Glomerular visceral epithelial cell (primary cell): Measurements from ENCODE around the gene MAGOH.
A peak's percentile ranks its signal among the peaks of the same experiment; 100 is the strongest.
"Not testable (repeated sequence)": the region's sequence is repeated elsewhere in the genome, so short reads cannot be mapped to it uniquely, and the experiment has no call there.

Source experiments
- DNase-seq: peaks from one replicate; pipeline ENCODE4 v3.0.0-alpha.2; 2016; ENCODE audit errors: extremely low spot score

Gene MAGOH

DNA sequence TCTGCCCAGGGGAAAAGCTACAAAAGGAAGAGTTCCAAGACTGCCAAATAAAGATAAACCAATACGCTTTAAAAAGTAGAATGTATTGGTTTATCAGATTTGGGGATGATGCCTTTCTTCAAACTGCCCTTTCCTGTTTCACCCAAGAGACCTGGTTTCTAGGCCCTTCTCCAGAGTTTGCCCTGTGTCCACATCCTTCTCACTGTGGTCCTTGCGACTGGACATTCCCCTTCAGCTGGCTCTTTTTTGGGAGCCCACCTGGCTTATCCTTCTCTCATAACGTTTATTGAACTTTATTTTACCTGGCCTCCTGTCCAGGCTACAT lies 17.4 kb downstream of the MAGOH start:
- DNase-seq: no peak

DNA sequence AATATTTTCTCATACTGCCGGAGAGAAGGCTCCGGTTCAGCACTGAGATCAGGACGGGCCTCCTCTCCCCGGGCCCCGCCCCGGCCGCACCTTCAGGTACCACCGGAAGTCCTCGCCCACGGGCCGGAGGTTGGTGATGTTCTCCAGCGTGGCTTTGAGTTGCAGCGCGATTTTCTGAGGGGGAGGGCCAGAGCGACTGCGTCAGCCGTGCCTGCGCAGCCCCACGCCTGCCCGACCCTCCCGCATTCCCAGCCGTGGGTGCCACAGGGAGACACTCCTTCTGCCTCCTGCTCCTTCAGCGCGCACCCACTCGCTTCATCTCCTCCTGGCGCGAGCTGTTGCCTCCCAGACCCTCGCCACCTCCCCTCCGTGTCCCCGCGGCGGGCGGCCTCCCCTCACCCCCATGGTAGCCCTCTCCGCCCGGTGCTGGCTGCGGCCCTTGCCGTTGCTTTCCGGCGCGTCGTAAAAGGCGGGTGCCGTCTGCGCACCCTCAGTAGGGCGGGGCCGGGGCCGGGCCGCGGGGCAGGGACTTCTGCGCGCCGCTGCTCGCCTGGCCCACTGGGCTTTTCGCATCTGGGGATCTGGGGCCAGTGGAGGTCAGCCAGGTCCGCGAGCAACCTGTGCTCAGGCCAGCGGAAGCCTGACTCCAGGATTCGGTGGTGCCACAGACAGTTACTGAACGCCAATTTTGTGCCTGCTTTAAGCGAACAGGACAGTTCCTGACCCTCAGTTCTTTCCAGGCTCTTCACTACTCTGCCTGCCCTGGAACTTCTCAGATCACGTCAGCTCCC lies 18.0 kb downstream of the MAGOH start, which contains the start of gene CZIB:
Gene CZIB, minus strand, starts transcription at position 464 of the 791 bp plus-strand sequence. Its CDS starts 59 bp downstream, at position 405.
- peak; percentile 92 for DNase-seq

DNA sequence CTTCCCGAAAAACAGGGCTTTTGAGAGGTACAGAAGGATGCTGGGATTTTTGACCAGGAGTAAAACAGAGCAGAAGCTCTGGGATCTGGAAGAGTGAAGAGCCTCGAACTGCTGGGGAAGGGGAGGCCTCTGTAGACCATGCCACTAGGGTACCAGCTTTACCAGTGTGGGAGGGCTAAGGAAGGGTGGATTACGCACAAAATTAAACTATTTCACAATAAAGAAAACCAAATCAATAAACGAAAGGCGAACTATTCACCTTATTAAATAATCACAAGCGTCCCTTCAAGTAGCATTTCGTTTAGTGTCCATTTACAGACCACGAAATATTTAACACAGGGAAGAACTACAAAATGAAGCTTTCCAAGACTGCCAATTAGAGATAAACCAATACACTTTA lies 18.6 kb downstream of the MAGOH start:
- no peak for DNase-seq

DNA sequence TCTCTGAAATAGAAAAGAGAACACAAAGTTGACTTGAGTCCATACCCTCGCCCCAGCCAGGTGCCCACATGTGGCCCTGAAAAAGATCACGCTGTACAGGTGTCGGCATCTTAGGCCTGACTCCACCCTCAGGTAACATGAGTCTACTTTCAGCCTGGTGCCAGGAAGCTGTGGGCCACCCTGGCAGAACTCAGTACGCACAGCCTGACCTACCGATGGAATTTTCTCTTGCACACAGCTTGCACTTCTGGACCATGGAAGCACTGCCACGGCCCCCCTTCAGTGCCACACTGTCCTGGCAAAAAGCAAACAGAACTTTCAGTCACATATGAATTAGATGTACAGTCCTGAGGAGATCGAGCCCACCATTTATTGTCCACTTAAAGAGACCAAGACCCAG lies 20.1 kb downstream of the MAGOH start:
- no peak for DNase-seq

DNA sequence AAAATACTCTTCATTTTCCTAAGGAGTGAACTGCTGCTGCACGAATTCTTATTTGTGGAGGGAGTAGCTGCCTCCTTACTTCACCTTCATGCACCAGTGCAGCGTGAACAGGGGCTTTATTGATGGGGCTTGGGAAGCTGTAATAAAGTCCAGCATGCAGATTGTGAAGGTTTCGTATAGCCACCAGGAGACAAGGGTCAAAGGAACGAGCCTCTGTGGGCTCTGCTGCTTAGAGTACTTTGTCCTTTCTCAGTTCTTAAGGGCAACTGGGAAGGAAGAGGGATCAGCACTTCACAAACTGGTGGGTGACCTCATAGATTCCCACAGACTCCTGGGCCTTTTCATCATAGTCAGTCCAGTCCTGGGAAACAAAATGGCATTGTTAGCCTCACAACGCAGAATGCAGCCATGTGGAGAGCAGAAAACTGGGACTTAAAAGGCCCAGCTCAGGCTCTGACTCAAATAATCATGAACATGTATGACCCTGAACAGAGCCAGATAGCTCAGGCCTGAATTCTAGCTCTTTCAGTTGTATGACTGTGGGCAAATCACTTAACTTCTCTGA lies 23.9 kb downstream of the MAGOH start:
- DNase-seq: no peak

DNA sequence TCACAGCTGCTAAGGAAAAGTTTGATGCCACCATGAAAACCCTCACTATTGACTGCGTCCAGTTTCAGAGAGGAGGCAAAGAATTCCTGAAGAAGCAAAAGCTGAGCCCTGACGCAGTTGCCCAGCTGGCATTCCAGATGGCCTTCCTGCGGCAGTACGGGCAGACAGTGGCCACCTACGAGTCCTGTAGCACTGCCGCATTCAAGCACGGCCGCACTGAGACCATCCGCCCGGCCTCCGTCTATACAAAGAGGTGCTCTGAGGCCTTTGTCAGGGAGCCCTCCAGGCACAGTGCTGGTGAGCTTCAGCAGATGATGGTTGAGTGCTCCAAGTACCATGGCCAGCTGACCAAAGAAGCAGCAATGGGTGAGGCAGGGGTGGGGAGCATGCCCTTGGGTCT lies 27.4 kb downstream of the MAGOH start:
- no peak for DNase-seq

DNA sequence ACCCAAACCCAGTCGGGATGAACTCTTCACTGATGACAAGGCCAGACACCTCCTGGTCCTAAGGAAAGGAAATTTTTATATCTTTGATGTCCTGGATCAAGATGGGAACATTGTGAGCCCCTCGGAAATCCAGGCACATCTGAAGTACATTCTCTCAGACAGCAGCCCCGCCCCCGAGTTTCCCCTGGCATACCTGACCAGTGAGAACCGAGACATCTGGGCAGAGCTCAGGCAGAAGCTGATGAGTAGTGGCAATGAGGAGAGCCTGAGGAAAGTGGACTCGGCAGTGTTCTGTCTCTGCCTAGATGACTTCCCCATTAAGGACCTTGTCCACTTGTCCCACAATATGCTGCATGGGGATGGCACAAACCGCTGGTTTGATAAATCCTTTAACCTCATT lies 28.0 kb downstream of the MAGOH start:
- DNase-seq: no peak

DNA sequence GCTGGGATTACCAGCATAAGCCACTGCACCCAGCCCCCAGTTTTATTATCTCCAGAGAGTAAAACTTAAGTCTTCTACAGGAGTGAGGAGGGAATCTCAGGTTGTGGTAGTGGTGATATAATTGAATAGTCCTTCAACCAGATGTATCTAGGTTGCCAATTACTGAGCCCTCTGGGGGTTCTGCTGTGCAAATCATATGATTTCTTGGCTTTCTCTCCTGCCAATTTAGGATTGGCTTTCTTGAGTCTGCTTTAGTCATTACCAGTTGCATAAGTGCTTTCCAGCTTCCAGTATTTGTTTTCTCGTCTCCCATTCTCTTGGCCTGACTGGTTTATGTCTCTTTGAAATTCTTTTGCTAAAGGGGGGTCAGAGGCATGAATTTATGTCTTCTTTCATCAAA lies 30.6 kb downstream of the MAGOH start:
- DNase-seq: no peak

DNA sequence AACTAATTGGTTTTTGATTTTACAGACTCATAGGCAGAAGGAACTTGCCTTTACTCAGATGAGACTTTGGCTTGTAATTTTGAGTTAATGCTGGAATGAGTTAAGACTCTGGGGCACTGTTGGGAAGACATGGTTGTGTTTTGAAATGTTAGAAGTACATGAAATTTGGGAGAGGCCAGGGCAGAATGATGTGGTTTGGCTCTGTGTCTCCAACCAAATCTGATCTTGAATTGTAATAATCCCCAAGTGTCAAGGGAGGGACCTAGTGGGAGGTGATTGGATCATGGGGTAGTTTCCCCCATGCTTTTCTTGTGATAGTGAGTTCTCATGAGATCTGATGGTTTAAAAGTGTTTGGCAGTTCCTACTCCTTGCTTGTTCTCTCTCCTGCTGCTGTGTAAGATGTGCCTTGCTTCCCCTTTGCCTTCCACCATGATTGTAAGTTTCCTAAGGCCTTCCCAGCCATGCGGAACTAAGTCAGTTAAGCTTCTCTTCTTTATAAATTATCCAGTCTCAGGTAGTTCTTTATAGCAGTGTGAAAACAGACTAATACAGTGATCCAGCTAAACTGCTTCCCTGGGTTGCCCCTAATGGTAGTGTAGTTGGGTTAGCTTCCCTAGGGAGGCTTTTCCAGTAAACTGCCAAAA lies 31.5 kb downstream of the MAGOH start:
- DNase-seq: no peak

DNA sequence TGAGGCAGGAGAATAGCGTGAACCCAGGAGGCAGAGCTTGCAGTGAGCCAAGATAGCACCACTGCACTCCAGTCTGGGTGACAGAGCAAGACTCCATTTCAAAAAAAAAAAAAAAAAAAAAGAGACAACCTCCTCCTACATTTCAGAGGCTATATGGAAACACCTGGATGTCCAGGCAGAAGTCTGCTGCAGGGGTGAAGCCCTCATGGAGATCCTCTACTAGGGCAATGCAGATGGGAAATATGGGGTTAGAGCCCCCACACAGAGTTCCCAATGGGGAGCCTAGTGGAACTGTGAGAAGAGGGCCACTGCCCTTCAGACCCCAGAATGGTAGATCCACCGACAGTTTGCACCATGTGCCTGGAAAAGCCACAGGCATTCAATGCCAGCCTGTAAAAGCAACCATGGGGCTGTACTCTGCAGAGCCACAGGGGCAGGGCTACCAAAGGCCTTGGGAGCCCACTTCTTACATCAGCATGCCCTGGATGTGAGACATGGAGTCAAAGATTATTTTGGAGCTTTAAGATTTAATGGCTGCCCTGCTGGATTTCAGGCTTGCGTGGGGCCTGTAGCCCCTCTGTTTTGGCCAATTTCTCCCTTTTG lies 32.1 kb downstream of the MAGOH start:
- DNase-seq: not testable (repeated sequence)

DNA sequence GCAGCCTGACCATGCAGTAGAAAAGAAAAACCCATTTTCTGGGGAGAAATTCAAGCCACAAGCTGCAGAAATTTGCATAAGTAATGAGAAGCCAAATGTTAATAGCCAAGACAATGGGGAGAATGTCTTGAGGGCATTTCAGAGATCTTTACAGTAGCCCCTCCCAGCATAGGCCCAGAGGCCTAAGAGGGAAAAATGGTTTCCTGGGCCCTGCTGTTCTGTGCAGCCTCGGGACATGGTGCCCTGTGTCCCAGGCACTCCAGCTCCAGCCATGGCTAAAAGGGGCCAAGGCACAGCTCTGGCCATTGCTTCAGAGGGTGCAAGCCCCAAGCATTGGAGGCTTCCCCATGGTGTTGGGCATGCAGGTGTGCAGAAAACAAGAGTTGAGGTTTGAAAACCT lies 32.8 kb downstream of the MAGOH start:
- not testable (repeated sequence) for DNase-seq

DNA sequence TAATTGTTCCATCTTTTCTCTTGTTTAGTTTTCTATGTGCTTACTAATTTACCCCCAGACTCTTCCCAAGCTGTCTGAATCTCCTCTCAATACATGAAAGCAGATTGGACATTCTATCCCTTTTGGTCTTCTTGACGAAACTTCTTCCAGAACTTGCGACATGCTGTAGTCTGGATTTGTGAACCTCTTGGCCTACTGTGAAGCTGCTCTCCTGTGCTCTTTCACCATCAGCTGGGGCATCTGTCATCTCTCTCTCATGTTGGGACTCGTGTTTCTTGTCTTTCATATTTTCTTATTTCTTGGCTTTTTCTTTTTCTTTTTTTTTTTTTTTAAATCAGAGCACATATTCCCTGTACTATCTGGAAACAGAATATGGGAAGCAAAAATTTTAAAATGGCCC lies 34.9 kb downstream of the MAGOH start:
- DNase-seq: no peak

DNA sequence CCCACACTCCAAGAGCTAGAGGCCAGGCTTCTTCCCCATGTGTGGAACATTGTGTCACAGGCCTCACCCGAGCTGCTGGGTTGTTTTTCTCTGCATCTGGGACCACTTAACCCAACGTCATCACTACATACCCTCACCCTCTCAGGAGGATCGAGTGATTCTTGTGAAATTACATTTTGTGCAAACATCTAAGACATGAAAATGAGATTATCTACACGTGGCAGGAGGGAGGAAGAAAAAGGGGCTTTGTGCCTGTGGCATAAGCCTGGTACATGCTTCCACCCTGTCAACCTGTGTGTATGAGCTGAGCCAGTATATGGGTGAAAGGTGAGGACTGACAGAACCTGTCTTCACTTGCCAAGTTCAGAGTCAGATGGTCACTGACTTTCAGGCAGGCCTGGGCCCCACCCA lies 40.1 kb downstream of the MAGOH start:
- no peak for DNase-seq

DNA sequence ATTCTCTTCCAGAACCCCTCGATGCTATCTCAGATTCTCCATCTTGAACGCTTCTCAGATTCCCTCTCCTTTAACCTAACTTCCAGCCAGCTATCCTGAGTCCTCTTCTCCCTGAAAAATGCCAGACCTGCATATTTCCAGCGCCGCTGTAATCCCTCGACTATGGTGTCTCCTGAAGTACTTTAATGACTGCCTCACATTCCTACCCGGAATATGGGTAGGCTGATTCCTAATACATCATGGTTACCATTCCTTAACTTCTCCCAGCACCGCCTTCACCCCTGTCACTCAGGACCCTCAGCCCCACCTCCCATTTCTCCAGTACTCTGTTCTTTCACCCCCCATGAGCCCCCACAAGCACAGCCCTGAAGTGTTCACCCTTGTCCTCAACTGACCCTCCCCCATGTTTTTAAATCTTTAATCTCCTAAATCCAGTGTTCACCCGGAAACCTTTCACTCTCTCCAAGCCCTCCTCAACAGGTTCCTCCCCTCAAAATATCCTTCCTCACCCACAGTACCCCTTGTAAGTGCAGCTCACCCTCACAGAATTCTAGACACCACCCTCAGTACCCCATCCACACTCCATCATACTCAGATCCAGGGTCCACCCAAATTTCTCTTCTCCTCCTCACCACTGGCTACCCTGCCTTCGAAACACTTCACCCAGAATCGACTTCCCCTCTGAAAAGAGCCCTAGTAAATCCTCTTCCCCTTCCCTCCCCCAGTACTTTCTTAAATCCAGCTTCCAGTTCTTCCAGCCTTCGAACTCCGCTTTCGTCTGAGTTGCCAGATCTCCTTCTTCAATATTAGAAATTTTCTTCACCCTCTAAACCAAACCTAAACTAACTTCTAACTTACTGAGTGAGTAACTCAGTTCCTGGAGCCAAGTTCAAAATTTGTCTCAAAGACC lies 40.8 kb downstream of the MAGOH start:
- no peak for DNase-seq

DNA sequence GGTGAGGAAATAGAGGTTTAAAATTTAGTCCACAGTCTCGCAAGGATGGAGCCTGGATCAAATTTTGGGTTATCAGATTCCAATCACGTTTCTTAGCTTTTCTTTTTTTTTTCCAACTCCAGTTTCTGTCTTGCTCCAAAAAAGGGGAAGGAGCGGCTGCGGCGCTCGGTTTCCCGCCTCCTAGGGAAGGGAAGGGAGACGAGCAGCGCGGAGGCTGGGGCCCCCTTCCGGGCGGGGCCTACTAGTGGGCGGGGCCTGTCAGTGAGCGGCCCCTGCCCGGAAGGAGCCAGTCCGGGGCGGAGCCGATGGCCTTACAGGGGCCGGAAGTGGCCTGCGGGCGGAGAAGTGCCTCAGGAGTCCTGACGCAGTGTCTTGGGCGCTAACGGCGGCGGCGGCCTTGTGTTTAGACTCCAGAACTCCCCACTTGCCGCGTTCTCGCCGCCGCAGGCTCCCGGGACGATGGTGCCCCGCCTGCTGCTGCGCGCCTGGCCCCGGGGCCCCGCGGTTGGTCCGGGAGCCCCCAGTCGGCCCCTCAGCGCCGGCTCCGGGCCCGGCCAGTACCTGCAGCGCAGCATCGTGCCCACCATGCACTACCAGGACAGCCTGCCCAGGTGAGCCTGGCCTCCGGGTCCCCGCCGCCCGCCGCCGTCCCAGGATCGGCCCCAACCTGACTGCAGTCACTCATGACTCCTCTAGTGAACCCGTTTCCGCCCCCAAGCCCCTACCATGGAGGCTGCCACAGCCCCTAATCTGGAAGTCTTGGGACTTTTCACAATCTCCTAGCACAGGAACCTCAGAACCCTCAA lies 41.6 kb downstream of the MAGOH start, which contains the start of gene CPT2:
Gene CPT2, plus strand, starts transcription at position 340 of the 806 bp plus-strand sequence. Its CDS starts 120 bp downstream, at position 460.
- DNase-seq: peak; percentile 94

DNA sequence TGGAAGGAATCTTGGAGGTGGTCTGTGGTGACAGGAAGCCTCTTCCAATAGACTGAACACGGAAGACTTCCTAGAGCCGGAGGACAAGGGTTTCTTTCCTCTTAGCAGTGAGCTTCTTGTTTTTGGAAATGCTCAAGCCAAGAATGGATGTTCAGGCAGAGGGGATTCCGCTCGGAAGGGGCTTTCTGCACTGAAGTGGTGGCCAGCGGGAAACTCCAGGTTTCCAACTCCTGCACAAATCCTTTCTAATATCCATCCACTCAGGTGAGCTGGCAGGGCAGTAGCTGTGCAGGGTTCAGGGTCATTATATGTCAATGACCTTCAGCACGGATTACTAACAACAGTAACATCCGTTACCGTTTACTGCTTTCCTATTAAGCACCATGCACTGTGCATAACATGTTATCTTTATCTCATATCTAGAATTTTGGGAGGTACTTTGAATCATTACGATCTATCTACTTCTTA lies 42.3 kb downstream of the MAGOH start:
- DNase-seq: no peak

DNA sequence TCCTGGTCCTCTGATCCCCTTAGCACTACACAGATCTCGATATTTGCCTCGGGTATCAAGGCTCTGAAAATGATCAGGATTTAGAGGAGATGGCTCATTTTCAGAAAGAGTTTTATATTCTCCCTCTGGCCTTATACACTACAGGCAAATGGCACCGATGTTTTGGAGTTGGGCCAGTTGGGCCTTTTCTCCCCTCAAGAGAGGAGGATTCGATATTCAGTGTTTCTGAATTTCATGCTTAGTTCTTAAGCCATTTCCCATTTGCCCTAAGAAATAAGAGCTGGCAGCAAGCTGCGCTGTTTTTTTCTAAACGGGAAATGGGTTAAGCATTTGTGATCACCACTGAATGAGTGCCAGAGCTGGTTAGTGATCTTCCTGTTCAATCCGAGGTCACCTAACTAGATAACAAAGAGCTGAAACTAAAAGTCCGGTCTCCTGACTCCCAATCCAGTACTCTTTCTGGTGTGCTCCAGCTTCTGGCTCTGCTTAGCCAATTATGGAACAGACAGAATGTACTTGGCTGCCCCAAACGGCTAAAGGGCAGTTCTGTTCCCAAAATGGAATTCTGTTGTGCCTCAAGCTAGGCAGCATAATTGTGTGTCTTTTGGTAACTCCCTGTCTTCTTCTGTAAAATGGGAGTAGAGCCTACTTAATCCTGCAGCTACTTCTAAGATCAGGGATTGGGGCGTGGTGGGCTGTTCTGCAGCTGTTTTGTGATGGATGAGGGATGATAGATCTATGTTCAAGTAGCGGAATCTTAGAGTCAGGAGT lies 42.9 kb downstream of the MAGOH start:
- no peak for DNase-seq

DNA sequence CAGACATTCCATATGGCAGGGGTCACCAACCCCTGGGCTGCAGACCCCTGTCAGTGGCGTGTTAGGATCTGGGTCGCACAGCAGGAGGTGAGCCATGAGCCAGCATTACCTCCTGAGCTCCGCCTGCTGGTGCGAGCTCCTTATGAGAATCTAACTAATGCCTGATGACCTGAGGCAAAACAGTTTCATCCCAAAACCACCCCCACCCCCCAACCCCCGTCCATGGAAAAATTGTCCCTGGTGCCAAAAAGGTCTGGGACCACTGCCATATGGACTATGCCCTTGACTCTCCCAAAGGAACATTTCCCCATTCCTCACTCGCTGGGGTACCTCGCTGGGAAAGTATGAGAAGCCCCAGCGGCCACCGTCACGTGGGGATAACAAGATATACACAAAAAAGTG lies 48.1 kb downstream of the MAGOH start:
- no peak for DNase-seq

DNA sequence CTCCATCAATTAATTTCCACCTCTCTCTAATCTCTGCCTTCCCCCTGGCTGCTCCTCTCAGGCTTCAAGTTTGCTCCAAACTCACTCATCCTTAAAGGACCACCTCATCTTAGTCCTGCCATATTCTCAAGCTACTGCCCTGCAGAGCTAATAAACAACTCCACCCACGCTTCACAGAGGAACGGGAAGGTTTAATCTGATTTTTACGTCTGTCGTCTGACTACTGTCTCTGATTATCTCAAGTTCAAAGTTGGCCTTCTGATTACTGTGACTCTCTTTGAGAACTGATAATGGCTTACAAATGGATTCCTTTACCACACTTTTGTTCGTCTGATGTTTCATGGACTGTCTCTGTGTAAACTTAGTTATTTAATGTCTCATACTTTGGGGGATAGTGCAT lies 49.3 kb downstream of the MAGOH start:
- no peak for DNase-seq

DNA sequence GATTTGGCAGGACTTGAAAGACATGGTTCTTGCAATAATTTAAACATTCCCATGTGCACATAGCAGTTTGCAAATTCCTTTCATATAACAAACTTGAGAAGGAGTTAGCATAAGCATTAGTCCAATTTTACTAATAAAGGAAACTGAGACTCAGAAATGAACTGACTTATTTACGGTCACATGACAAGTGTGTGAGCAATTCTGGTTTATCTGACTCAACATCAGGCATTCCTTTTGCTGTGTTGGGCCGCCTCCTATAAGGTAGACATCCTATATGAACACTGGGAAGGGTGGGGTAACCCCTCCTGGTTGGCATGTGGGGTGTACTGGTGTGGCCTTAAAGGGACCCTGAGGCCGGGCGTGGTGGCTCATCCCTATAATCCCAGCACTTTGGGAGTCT lies 50.2 kb downstream of the MAGOH start:
- no peak for DNase-seq
